Measurements from ENCODE around the gene MMD. TPM values are rescaled to one million over a fixed set of nuclear protein-coding genes. Genes with fewer than 3 reads are reported as not detected.

The MMD gene
- total and polyA plus RNA-seq, 9 of the 15 experiments (the other 6 are each of a cell fraction or from before 2014, with no cell fraction given) = 3.1 to 18.9 (median 10.7) TPM

GRCh38 chr17:55344514-55344997, 77.1 kb downstream of the MMD start (continued):
- TF ChIP-seq KDM1A (IDR thresholded peaks at IDR 0.05) = peak; percentile 58 to 66; a peak in 2 of 4 replicates
- TF ChIP-seq ZBTB17 (CRISPR knock-in tag; IDR thresholded peaks at IDR 0.05) = no peak
- TF ChIP-seq, protein P1, sequence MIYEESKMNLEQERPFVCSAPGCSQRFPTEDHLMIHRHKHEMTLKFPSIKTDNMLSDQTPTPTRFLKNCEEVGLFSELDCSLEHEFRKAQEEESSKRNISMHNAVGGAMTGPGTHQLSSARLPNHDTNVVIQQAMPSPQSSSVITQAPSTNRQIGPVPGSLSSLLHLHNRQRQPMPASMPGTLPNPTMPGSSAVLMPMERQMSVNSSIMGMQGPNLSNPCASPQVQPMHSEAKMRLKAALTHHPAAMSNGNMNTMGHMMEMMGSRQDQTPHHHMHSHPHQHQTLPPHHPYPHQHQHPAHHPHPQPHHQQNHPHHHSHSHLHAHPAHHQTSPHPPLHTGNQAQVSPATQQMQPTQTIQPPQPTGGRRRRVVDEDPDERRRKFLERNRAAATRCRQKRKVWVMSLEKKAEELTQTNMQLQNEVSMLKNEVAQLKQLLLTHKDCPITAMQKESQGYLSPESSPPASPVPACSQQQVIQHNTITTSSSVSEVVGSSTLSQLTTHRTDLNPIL (CRISPR knock-in tag; IDR thresholded peaks at IDR 0.05) = no peak
- no peak for TF ChIP-seq MAFF (IDR thresholded peaks at IDR 0.05; ENCODE audit: low read length)
- 0 out of 2 replicates have a peak, but pooled peaks have one; percentile 1 for TF ChIP-seq NFE2 (IDR thresholded peaks at IDR 0.05; ENCODE audit: low read depth)
- TF ChIP-seq CAMTA2 (CRISPR knock-in tag; conservative IDR thresholded peaks at IDR 0.05) = no peak
- no peak for TF ChIP-seq GTF2E2 (tag; IDR thresholded peaks at IDR 0.05)
- TF ChIP-seq ZNF253 (CRISPR knock-in tag; conservative IDR thresholded peaks at IDR 0.05) = no peak
- no peak for TF ChIP-seq USF1 (CRISPR knock-in tag; IDR thresholded peaks at IDR 0.05)
- TF ChIP-seq, protein P2, sequence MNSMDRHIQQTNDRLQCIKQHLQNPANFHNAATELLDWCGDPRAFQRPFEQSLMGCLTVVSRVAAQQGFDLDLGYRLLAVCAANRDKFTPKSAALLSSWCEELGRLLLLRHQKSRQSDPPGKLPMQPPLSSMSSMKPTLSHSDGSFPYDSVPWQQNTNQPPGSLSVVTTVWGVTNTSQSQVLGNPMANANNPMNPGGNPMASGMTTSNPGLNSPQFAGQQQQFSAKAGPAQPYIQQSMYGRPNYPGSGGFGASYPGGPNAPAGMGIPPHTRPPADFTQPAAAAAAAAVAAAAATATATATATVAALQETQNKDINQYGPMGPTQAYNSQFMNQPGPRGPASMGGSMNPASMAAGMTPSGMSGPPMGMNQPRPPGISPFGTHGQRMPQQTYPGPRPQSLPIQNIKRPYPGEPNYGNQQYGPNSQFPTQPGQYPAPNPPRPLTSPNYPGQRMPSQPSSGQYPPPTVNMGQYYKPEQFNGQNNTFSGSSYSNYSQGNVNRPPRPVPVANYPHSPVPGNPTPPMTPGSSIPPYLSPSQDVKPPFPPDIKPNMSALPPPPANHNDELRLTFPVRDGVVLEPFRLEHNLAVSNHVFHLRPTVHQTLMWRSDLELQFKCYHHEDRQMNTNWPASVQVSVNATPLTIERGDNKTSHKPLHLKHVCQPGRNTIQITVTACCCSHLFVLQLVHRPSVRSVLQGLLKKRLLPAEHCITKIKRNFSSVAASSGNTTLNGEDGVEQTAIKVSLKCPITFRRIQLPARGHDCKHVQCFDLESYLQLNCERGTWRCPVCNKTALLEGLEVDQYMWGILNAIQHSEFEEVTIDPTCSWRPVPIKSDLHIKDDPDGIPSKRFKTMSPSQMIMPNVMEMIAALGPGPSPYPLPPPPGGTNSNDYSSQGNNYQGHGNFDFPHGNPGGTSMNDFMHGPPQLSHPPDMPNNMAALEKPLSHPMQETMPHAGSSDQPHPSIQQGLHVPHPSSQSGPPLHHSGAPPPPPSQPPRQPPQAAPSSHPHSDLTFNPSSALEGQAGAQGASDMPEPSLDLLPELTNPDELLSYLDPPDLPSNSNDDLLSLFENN (IDR thresholded peaks at IDR 0.05; ENCODE audit: low read depth in 2 of 2, low read length in 2 of 2) = no peak
- no peak for TF ChIP-seq KHSRP (IDR thresholded peaks at IDR 0.05)
- peak; percentile 95 for TF ChIP-seq EP300 (IDR thresholded peaks at IDR 0.05; ENCODE audit: low read length)
- no peak for TF ChIP-seq ZBTB5 (IDR thresholded peaks at IDR 0.05)
- TF ChIP-seq POLR2AphosphoS2 (IDR thresholded peaks at IDR 0.05; ENCODE audit: low read length) = no peak
- TF ChIP-seq, protein P3, sequence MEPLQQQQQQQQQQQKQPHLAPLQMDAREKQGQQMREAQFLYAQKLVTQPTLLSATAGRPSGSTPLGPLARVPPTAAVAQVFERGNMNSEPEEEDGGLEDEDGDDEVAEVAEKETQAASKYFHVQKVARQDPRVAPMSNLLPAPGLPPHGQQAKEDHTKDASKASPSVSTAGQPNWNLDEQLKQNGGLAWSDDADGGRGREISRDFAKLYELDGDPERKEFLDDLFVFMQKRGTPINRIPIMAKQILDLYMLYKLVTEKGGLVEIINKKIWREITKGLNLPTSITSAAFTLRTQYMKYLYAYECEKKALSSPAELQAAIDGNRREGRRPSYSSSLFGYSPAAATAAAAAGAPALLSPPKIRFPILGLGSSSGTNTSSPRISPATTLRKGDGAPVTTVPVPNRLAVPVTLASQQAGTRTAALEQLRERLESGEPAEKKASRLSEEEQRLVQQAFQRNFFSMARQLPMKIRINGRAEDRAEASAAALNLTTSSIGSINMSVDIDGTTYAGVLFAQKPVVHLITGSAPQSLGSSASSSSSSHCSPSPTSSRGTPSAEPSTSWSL (CRISPR knock-in tag; IDR thresholded peaks at IDR 0.05; ENCODE audit: borderline replicate concordance) = no peak
- TF ChIP-seq PCBP2 (IDR thresholded peaks at IDR 0.05; ENCODE audit: low read depth, low read length, poor library complexity, severe bottlenecking) = no peak
- TF ChIP-seq NFIX (CRISPR knock-in tag; IDR thresholded peaks at IDR 0.05; ENCODE audit: low read depth) = no peak
- TF ChIP-seq ZNF668 (CRISPR knock-in tag; IDR thresholded peaks at IDR 0.05) = no peak
- TF ChIP-seq PHB2 (IDR thresholded peaks at IDR 0.05; ENCODE audit: low read depth) = no peak
- TF ChIP-seq JUN (IDR thresholded peaks at IDR 0.05; ENCODE audit: borderline replicate concordance, low read depth, low read length) = peak; percentile 89
- TF ChIP-seq JUN (CRISPR knock-in tag; IDR thresholded peaks at IDR 0.05; ENCODE audit: borderline replicate concordance) = no peak

Data from K562 (cell line).